Gastrocnemius medialis (tissue), 4 donors: Measurements from ENCODE around the gene ZNF366. TPM values are rescaled to one million over a fixed set of nuclear protein-coding genes. Genes with fewer than 3 reads are reported as not detected.
A peak's percentile ranks its signal among the peaks of the same experiment; 100 is the strongest.

Experiments
- ATAC-seq, 2 donors: fragments of 150-250 bp; one replicate each; pipeline ENCODE4 v1.9.1; 2016
- DNase-seq, 2 donors: peaks; one replicate each; pipeline ENCODE4 v3.0.0-alpha.2; 2019
- H3K27ac ChIP-seq, 4 donors: fragments of 200-600 bp; sonication (generic); 1 replicate in 1 of 4; 2 replicates in 3 of 4; pipeline ENCODE4 v1.5.1; 2016 to 2018; ENCODE audit warnings: mild to moderate bottlenecking in 2 of 4, moderate library complexity in 1 of 4
- H3K27me3 ChIP-seq, 3 donors: fragments of 200-600 bp; sonication (generic) in 2 of 3; 1 replicate in 1 of 3; 2 replicates in 2 of 3; pipeline versions ENCODE4 v1.5.1 to v1.6.0; 2016 to 2019; ENCODE audit warnings: mild to moderate bottlenecking in 1 of 3, moderate library complexity in 1 of 3
- H3K36me3 ChIP-seq, 2 donors: fragments of 200-600 bp; sonication (generic) in 1 of 2; one replicate each; pipeline ENCODE4 v1.5.1; 2017 to 2018
- H3K4me1 ChIP-seq, 2 donors: fragments of 200-600 bp; sonication (generic) in 1 of 2; one replicate each; pipeline ENCODE4 v1.5.1; 2016 to 2017; ENCODE audit warnings: mild to moderate bottlenecking in 2 of 2
- H3K4me3 ChIP-seq, 4 donors: fragments of 200-600 bp; sonication (generic) in 3 of 4; 1 replicate in 1 of 4; 2 replicates in 3 of 4; pipeline ENCODE4 v1.5.1; 2016 to 2019; ENCODE audit warnings: mild to moderate bottlenecking in 2 of 4
- H3K9me3 ChIP-seq, 3 donors: fragments of 200-600 bp; sonication (generic) in 2 of 3; 1 replicate in 1 of 3; 2 replicates in 2 of 3; pipeline ENCODE4 v1.5.1; 2016 to 2019
- CTCF ChIP-seq, 5 experiments: fragments of 450-650 bp in 3 of 5; fragments of 200-600 bp in 2 of 5; sonication (generic) in 2 of 5; IDR thresholded peaks in 4 of 5; conservative IDR thresholded peaks in 1 of 5; 1 replicate in 4 of 5; 2 replicates in 1 of 5; pipeline ENCODE4 v1.5.1; 2016 to 2019; ENCODE audit warnings: antibody characterized with exemption in 5 of 5, mild to moderate bottlenecking in 3 of 5, moderate library complexity in 3 of 5
- POLR2A ChIP-seq, 2 donors: fragments of 450-650 bp; IDR thresholded peaks; one replicate each; pipeline ENCODE4 v1.6.1; 2017; ENCODE audit warnings: antibody characterized with exemption in 2 of 2, mild to moderate bottlenecking in 2 of 2, moderate library complexity in 2 of 2
- in situ Hi-C, 4 donors: fragments of 200-750 bp; cut with MboI; loops; one replicate each; pipeline versions ENCODE4 v1.15.0 to v1.8.0; 2017; ENCODE audit warnings: low sequenced_read_pairs in 4 of 4
- intact Hi-C: fragments of 100-400 bp; cut with DNase I; formaldehyde crosslinking; loops from one replicate; pipeline ENCODE4 v1.15.1; 2023; ENCODE audit warnings: low total_unique reads
- total RNA-seq, 4 donors: library from RNA; depleted of rRNA; stranded (reverse); fragments of >200 nt; gene quantifications; one replicate each; pipeline versions ENCODE4 v1.1.0 to v1.2.3, GENCODE V29; 2016

ZNF366 gene
- total RNA-seq, 4 donors from 2014 or later: 2.0 to 5.8 (median 3.0) TPM

- ATAC-seq (no peak), DNase-seq (no peak)
- H3K4me3 ChIP-seq: no peak overlapping the region
- H3K36me3 ChIP-seq: no peaks in the 10 kb centered on the region
- intact Hi-C loops: no loop called here
- TF ChIP-seq POLR2A (IDR thresholded peaks at IDR 0.05) (no peak), CTCF (IDR thresholded peaks at IDR 0.05 in 4 of 5, conservative IDR thresholded peaks at IDR 0.05 in 1 of 5) (no peak)
- H3K27me3 ChIP-seq: no peaks in the 10 kb centered on the region
- in situ Hi-C loops: no loop called here
- no peaks in the 10 kb centered on the region for H3K9me3 ChIP-seq
- H3K4me1 ChIP-seq: no peaks in the 10 kb centered on the region
- H3K27ac ChIP-seq: no peak overlapping the region
Measured at GRCh38 chr5:72415616-72416325, 91.4 kb downstream of the ZNF366 start.

- peaks cover 10 to 13% of the 10 kb centered on the region in 2 donors for H3K4me1 ChIP-seq
- in situ Hi-C loops: no loop called here
- H3K36me3 ChIP-seq: no peaks in the 10 kb centered on the region
- ATAC-seq (no peak), DNase-seq (no peak)
- intact Hi-C loops: no loop called here
- no peak for TF ChIP-seq CTCF (IDR thresholded peaks at IDR 0.05 in 4 of 5, conservative IDR thresholded peaks at IDR 0.05 in 1 of 5)
- no peak for TF ChIP-seq POLR2A (IDR thresholded peaks at IDR 0.05)
- no peak overlapping the region for H3K27ac ChIP-seq
- no peaks in the 10 kb centered on the region for H3K9me3 ChIP-seq
- no peak overlapping the region for H3K4me3 ChIP-seq
- H3K27me3 ChIP-seq: no peaks in the 10 kb centered on the region
Measured at GRCh38 chr5:72412283-72413055, 94.7 kb downstream of the ZNF366 start.

- ATAC-seq: no peak
- in situ Hi-C loops: no loop called here
Measured at GRCh38 chr5:72410688-72411295, 96.4 kb downstream of the ZNF366 start.

GRCh38 chr5:72408603-72409002, 98.6 kb downstream of the ZNF366 start:
- H3K27ac ChIP-seq: peak overlapping the region; percentile 52 to 71 (median 70)
- no peaks in the 10 kb centered on the region for H3K36me3 ChIP-seq
- peaks cover 10 to 13% of the 10 kb centered on the region in 2 donors for H3K4me1 ChIP-seq
- no peaks in the 10 kb centered on the region for H3K9me3 ChIP-seq
- DNase-seq: peak in 1 of 2 donors; percentile 36
- peak; percentile 87 to 98 for ATAC-seq
- in situ Hi-C loops: loop anchor here in 1 of 4 donors (10.0 kb wide), 1 partner anchor 46 kb away; no protein-coding TSS in a partner anchor
- intact Hi-C loops: no loop called here
- H3K27me3 ChIP-seq: no peaks in the 10 kb centered on the region
- TF ChIP-seq CTCF (IDR thresholded peaks at IDR 0.05 in 4 of 5, conservative IDR thresholded peaks at IDR 0.05 in 1 of 5): no peak
- no peak for TF ChIP-seq POLR2A (IDR thresholded peaks at IDR 0.05)
- H3K4me3 ChIP-seq: no peak overlapping the region

More at GRCh38 chr5:72410688-72411295, 96.4 kb downstream of the ZNF366 start:
- Histone ChIP-seq H3K27me3 (no peaks in the 10 kb centered on the region), H3K9me3 (no peaks in the 10 kb centered on the region), H3K27ac (no peak overlapping the region), H3K4me3 (no peak overlapping the region), H3K4me1 (peaks cover 10 to 13% of the 10 kb centered on the region in 2 donors), H3K36me3 (no peaks in the 10 kb centered on the region)
- no peak for TF ChIP-seq POLR2A (IDR thresholded peaks at IDR 0.05)
- no peak for TF ChIP-seq CTCF (IDR thresholded peaks at IDR 0.05 in 4 of 5, conservative IDR thresholded peaks at IDR 0.05 in 1 of 5)
- DNase-seq: no peak
- intact Hi-C loops: no loop called here
